Measurements from ENCODE around the gene HABP2.

GRCh38 chr10:113592380-113592779 is 39.5 kb downstream of the HABP2 start:
- TF ChIP-seq, protein P1, sequence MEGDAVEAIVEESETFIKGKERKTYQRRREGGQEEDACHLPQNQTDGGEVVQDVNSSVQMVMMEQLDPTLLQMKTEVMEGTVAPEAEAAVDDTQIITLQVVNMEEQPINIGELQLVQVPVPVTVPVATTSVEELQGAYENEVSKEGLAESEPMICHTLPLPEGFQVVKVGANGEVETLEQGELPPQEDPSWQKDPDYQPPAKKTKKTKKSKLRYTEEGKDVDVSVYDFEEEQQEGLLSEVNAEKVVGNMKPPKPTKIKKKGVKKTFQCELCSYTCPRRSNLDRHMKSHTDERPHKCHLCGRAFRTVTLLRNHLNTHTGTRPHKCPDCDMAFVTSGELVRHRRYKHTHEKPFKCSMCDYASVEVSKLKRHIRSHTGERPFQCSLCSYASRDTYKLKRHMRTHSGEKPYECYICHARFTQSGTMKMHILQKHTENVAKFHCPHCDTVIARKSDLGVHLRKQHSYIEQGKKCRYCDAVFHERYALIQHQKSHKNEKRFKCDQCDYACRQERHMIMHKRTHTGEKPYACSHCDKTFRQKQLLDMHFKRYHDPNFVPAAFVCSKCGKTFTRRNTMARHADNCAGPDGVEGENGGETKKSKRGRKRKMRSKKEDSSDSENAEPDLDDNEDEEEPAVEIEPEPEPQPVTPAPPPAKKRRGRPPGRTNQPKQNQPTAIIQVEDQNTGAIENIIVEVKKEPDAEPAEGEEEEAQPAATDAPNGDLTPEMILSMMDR (conservative IDR thresholded peaks at IDR 0.05 in 1 of 2, IDR thresholded peaks at IDR 0.05 in 1 of 2; ENCODE audit: extremely low read depth in 1 of 2, insufficient read depth in 1 of 2, low read depth in 1 of 2, low read length in 2 of 2) = no peak
- no peak for TF ChIP-seq EZH2 (IDR thresholded peaks at IDR 0.05; ENCODE audit: borderline replicate concordance, low read length)
